ENCODE measurements around the gene OTOF.

The OTOF gene

DNA sequence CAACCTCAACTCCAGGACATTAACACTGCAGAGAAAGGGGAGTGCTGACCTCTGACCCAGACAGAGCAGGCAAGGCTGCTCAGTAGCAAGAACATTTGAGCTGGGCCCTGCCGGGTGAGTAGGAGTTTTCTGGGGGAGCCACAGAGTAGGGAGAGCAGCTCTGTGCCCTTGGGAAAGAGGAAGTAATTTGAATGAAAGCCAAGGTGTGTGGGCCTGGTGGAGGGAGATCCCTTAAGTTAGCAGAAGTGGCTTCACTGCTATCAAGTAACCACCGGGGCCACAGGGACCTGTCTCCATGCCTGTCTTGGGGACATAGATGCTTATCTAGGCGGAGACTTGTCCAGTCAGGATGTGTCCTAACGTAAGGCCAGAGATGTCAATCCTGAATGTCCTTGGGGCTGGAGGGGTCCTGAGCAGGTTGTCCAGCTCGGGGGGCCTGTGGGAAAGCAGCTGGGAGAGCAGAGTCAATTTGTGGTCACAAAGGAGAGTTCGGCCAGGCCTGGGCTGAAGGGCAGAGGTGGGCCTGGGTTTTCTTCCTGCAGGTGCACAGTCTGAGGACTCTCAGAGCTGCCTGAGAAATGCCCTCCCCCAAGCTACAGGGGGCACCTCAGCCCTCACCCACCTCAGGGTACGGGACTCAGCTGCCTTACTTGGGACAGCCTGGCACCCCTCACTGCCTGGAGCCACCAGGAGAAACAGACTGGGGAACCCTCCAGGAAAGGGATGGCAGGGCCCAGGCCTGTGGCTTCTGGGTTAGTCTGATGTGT lies 15.0 kb upstream of the OTOF start:
- H3K27ac ChIP-seq = no peak overlapping the region
- TF ChIP-seq, protein P1, sequence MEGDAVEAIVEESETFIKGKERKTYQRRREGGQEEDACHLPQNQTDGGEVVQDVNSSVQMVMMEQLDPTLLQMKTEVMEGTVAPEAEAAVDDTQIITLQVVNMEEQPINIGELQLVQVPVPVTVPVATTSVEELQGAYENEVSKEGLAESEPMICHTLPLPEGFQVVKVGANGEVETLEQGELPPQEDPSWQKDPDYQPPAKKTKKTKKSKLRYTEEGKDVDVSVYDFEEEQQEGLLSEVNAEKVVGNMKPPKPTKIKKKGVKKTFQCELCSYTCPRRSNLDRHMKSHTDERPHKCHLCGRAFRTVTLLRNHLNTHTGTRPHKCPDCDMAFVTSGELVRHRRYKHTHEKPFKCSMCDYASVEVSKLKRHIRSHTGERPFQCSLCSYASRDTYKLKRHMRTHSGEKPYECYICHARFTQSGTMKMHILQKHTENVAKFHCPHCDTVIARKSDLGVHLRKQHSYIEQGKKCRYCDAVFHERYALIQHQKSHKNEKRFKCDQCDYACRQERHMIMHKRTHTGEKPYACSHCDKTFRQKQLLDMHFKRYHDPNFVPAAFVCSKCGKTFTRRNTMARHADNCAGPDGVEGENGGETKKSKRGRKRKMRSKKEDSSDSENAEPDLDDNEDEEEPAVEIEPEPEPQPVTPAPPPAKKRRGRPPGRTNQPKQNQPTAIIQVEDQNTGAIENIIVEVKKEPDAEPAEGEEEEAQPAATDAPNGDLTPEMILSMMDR (conservative IDR thresholded peaks at IDR 0.05) = no peak

DNA sequence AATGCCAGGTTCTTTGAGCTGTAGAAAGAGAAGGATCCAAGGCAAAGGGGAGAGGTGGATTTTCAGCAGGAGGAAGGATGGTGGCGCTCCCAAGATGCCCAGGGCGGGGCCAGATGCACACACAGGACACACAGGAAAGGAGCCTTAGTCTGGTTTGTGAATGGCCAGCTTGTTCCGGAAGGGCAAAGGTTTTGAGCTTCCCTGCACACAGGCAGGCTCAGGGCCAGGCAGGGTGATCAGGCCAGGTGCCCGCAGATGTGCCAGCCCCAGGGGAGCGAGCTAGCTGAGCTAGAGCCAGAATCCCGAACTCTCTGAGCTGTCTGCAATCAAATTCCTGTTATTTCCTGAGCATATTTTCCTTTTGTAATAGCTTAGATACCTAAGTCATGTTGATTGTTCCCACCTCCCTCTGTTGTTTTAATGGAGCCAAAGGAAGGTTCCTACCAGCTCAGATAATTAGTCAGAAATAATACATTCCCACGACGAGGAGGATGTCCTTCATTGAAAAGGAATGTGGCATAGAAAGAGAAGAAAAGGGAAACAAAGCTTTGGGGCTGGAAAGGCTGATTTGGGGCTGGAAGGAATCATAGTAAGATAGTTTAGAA lies 13.7 kb upstream of the OTOF start:
- H3K27ac ChIP-seq = no peak overlapping the region
- TF ChIP-seq, protein P1 (conservative IDR thresholded peaks at IDR 0.05) = no peak

DNA sequence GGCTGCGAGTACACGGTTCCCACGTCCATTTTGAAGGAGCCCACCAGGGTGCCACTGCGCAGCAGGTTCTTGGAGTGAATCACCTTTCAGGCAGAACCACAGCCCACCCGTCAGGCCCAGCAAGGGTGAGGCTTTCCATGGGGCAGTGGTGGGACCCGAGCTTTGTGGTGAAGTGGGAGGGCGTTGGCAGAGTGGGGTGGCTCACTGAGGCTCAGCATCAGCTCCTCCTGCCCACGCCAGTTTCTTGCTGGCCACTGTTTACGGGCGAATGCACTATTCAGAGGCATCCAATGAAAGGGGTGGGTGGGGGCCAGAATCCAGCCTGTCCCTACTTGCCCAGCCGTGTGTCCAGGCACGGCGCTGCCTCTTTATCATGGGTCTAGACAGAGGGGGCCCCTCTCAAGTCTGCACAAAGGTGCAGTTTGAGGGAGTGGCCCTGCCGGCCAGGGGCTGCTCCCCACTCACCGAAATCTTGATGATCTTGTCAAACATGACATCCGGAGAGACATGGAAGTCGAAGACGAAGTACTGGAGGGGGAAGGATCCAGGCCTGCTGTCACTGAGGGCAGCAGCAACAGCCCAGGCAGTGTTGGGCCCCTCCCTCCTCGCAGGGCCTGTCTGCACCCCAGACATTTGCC lies 11.4 kb upstream of the OTOF start:
- TF ChIP-seq, protein P1 (conservative IDR thresholded peaks at IDR 0.05) = no peak
- H3K27ac ChIP-seq = no peak overlapping the region

DNA sequence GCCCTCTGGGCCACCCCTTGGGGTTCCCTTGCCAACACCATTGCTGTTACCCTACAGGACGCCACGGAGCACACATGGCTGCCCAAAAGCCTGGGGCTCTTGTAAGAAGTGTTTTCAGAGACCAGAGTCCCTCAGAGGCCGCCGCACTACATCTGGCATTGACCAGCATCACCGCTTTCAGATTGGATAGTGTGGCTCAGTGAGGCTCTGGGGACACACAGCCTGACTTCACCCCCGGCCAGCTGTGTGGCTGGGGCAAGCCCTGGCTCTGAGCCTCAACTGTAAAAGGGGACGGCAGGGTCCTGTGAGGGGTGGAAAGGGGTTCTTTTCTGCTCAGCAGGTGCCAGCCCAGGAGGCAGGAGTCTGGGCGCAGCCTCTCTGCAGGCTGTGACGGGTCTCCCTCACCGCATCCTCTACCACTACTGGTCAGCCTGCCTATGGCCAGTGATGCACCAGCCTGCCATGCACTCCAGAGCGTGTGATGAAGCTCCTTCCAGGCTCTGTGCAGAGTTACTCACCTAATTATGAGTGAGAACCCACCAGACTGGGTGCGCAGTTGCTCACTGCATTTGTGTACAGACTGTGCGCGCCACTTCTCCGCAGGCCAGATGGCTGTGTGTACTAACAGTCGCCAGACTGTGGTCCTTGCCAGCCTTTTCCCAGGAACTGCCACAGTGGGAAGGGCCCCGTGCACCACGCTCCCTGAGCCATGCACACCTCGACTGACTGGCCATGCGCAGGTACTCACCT lies 10.7 kb upstream of the OTOF start:
- TF ChIP-seq, protein P1 (conservative IDR thresholded peaks at IDR 0.05) = no peak
- H3K27ac ChIP-seq = no peak overlapping the region

DNA sequence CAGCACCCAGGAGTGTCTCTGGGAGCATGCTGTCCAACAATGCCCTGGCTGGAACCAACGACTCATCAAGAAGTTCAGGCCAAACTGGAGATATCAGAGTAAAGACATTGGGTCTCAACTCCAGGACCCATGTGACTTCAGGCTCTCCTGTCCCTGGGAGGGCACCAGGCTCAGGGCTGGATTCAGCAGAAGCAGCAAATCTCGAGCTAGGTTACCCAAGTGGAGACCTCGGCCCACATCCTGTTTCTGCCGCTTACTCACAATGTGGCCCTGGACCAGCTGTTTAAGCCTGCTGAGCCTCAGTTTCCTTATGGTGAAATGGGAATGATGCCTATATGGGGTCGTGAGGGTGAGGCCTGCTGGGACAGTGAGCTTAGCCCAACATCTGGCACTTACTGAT lies 9.3 kb upstream of the OTOF start:
- TF ChIP-seq, protein P1 (conservative IDR thresholded peaks at IDR 0.05) = no peak

DNA sequence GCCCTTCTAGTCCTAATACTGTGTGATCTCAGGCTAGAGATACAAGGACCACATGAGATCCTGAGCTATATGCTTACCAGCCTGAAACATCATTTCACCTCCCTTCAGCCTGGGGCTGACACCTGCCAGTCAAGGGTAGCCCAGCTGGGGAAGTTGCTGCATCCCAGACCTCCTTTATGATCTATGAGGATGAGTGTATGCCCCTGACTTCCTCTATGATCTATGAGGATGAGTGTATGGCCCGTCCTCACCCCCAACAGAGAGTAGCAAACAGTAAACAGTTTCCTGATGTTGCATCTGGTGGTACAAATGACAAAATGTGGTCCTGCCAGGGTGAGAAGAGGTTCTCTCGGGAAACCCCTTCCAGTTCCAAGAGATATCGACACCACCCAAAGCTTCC lies 8.9 kb upstream of the OTOF start:
- H3K27ac ChIP-seq = no peak overlapping the region
- TF ChIP-seq, protein P1 (conservative IDR thresholded peaks at IDR 0.05) = no peak

More for the DNA sequence above, 9.3 kb upstream of the OTOF start:
- no peak overlapping the region for H3K27ac ChIP-seq
